CD4-positive, alpha-beta T cell (primary cell): ENCODE results near the gene CFAP157. TPM values are rescaled to one million over a fixed set of nuclear protein-coding genes. Genes with fewer than 3 reads are reported as not detected.

Experiments used
- ATAC-seq: fragments of 200-7000 bp; cut with Tn5 transposase; one replicate; pipeline ENCODE4 v1.10.0; 2022; ENCODE audit warnings: mild to moderate bottlenecking; ENCODE audit not compliant: poor library complexity
- CTCF ChIA-PET: fragments of 350-600 bp; sonication (Branson Sonifier 250); formaldehyde crosslinking; loops from one replicate; lab custom pipeline; 2021; ENCODE audit warnings: antibody characterized with exemption, inconsistent platforms; lab: Charles Lee
- POLR2A ChIA-PET: fragments of 350-600 bp; sonication (Branson Sonifier 250); formaldehyde crosslinking; loops from one replicate; lab custom pipeline; 2021; ENCODE audit warnings: antibody characterized with exemption, inconsistent platforms; lab: Charles Lee
- DNase-seq, 14 experiments: peaks; one replicate each; pipeline ENCODE4 v3.0.0-alpha.2; 2013 to 2020; ENCODE audit warnings: mixed read lengths in 2 of 14
- H3K27ac ChIP-seq, 2 donors: one replicate each; pipeline versions ENCODE4 v1.5.1 to v1.7.0; 2013; ENCODE audit warnings: low read length in 2 of 2, low read depth in 1 of 2, mild to moderate bottlenecking in 1 of 2
- H3K27me3 ChIP-seq, 2 experiments: 1 replicate in 1 of 2; 2 replicates in 1 of 2; pipeline versions ENCODE4 v1.6.1 to v1.7.0; 2013; ENCODE audit warnings: low read length in 2 of 2, control low read depth in 1 of 2, mild to moderate bottlenecking in 1 of 2, moderate library complexity in 1 of 2; ENCODE audit not compliant: insufficient read depth in 2 of 2, control insufficient read depth in 1 of 2
- H3K36me3 ChIP-seq: one replicate; pipeline ENCODE4 v1.6.1; 2013; ENCODE audit warnings: low read length, control low read depth; ENCODE audit not compliant: insufficient read depth
- H3K4me1 ChIP-seq: one replicate; pipeline ENCODE4 v1.6.1; 2013; ENCODE audit warnings: low read length, control low read depth; ENCODE audit not compliant: insufficient read depth
- H3K4me3 ChIP-seq: one replicate; pipeline ENCODE4 v1.5.1; 2013; ENCODE audit warnings: mild to moderate bottlenecking, low read length, moderate library complexity
- H3K9me3 ChIP-seq, 2 experiments: 1 replicate in 1 of 2; 2 replicates in 1 of 2; pipeline versions ENCODE4 v1.6.1 to v1.7.0; 2013; ENCODE audit warnings: low read length in 2 of 2, mild to moderate bottlenecking in 2 of 2, control low read depth in 1 of 2, moderate library complexity in 1 of 2; ENCODE audit not compliant: control insufficient read depth in 1 of 2, insufficient read depth in 1 of 2
- H3K27ac Mint-ChIP-seq: one replicate; pipeline ENCODE4 v1.8.0; 2020; ENCODE audit warnings: mixed read lengths
- H3K27me3 Mint-ChIP-seq: one replicate; pipeline ENCODE4 v1.8.0; 2021; ENCODE audit warnings: mixed read lengths
- H3K36me3 Mint-ChIP-seq: one replicate; pipeline ENCODE4 v1.8.0; 2021; ENCODE audit warnings: low read depth, mixed read lengths
- H3K4me1 Mint-ChIP-seq: one replicate; pipeline ENCODE4 v1.8.0; 2021; ENCODE audit warnings: low read depth, mixed read lengths
- H3K4me3 Mint-ChIP-seq: one replicate; pipeline ENCODE4 v1.8.0; 2020; ENCODE audit warnings: mild to moderate bottlenecking, mixed read lengths
- H3K9me3 Mint-ChIP-seq: one replicate; pipeline ENCODE4 v1.8.0; 2020; ENCODE audit warnings: mixed read lengths
- CTCF ChIP-seq: fragments of 200-600 bp; IDR thresholded peaks from one replicate; pipeline ENCODE4 v1.8.0; 2022; ENCODE audit warnings: antibody characterized with exemption, mild to moderate bottlenecking
- intact Hi-C, 2 experiments: fragments of 100-400 bp; cut with DNase I in 1 of 2; cut with micrococcal nuclease in 1 of 2; formaldehyde crosslinking; loops; one replicate each; pipeline versions ENCODE4 v1.15.1 to v1.9.0; 2023 to 2025; cut with DNase I, micrococcal nuclease
- total RNA-seq, 174 experiments: library from RNA in 2 of 174; stranded (reverse) in 2 of 174; gene quantifications; one replicate each; pipeline ENCODE4 v1.2.3 and lab custom pipeline; 2021 to 2026

CFAP157 gene
- total RNA-seq, 2 experiments from 2014 or later, result 0.11 TPM; not detected in 1

GRCh38 chr9:127715470-127716337, 8.9 kb downstream of the CFAP157 start, which contains the start of the genes PTRH1 and TTC16:
PTRH1 (minus strand) TSS chr9:127715663; CDS start chr9:127715639, 24 bp downstream.
TTC16 (plus strand) TSS chr9:127716079; CDS start chr9:127716146, 67 bp downstream.
- H3K36me3 ChIP-seq, result no peaks in the 10 kb centered on the region
- H3K27me3 ChIP-seq, result no peaks in the 10 kb centered on the region
- ATAC-seq (peak; percentile 94), DNase-seq (peak; percentile 92 to 98 (median 96))
- peak within 1 kb of the TSS; percentile 51 to 76 for H3K27ac ChIP-seq
- ChIA-PET POLR2A (interaction anchor here (0.5 to 2.0 kb wide), 11 partner anchors 9 to 265 kb away, joined by 3 to 16 read pairs (median 3); partner anchors contain the start of genes CDK9, LRSAM1, RPL12 and ST6GALNAC4), CTCF (interaction anchor here (1.6 to 2.5 kb wide), 2 partner anchors 19 to 154 kb away, joined by 8 to 28 read pairs; partner anchors contain the start of gene TOR2A)
- no peak for TF ChIP-seq CTCF
- peaks cover 30% of the 10 kb centered on the region for H3K4me1 Mint-ChIP-seq
- H3K4me1 ChIP-seq, result peaks cover 58% of the 10 kb centered on the region
- peaks cover 5% of the 10 kb centered on the region for H3K36me3 Mint-ChIP-seq
- H3K4me3 ChIP-seq, result peak within 1 kb of the TSS; percentile 73
- H3K27me3 Mint-ChIP-seq, result no peaks in the 10 kb centered on the region
- H3K9me3 ChIP-seq, result no peaks in the 10 kb centered on the region
- H3K4me3 Mint-ChIP-seq, result peak within 1 kb of the TSS; percentile 92
- H3K9me3 Mint-ChIP-seq, result no peaks in the 10 kb centered on the region
- intact Hi-C loops, result loop anchor here (1.0 to 10.0 kb wide), 5 partner anchors 17 to 352 kb away; partner anchors contain the start of genes STXBP1 (in 2 of the 2), CDK9 (in 1 of the 2), NAIF1 (in 1 of the 2) and SLC25A25 (in 1 of the 2)
- peak within 1 kb of the TSS; percentile 83 for H3K27ac Mint-ChIP-seq

- Mint-ChIP-seq H3K4me3 (peak overlapping the region; percentile 92), H3K27me3 (no peaks in the 10 kb centered on the region), H3K36me3 (peaks cover 5% of the 10 kb centered on the region), H3K4me1 (peaks cover 24% of the 10 kb centered on the region), H3K27ac (peak overlapping the region; percentile 83), H3K9me3 (no peaks in the 10 kb centered on the region)
- ATAC-seq (no peak), DNase-seq (no peak)
- H3K36me3 ChIP-seq, result no peaks in the 10 kb centered on the region
- CTCF ChIA-PET, result interaction anchor here (1.6 to 2.5 kb wide), 2 partner anchors 18 to 153 kb away, joined by 8 to 28 read pairs; partner anchors contain the start of gene TOR2A
- peak overlapping the region; percentile 73 for H3K4me3 ChIP-seq
- no peak for TF ChIP-seq CTCF
- no peaks in the 10 kb centered on the region for H3K27me3 ChIP-seq
- intact Hi-C loops, result loop anchor here (2.0 to 10.0 kb wide), 4 partner anchors 16 to 351 kb away; partner anchors contain the start of genes STXBP1 (in 2 of the 2), NAIF1 (in 1 of the 2) and SLC25A25 (in 1 of the 2)
- H3K4me1 ChIP-seq, result peaks cover 56% of the 10 kb centered on the region
- POLR2A ChIA-PET, result interaction anchor here (1.1 to 2.0 kb wide), 8 partner anchors 8 to 265 kb away, joined by 3 to 16 read pairs (median 6); partner anchors contain the start of genes CDK9, LRSAM1, RPL12 and TOR2A
- no peaks in the 10 kb centered on the region for H3K9me3 ChIP-seq
- H3K27ac ChIP-seq, result peak overlapping the region in 1 of 2 donors; percentile 76
Measured at GRCh38 chr9:127716412-127716811, 9.6 kb downstream of the CFAP157 start.

- Mint-ChIP-seq H3K27ac (no peak overlapping the region), H3K36me3 (peaks cover 5% of the 10 kb centered on the region), H3K4me3 (no peak overlapping the region), H3K27me3 (no peaks in the 10 kb centered on the region), H3K4me1 (peaks cover 21% of the 10 kb centered on the region), H3K9me3 (no peaks in the 10 kb centered on the region)
- H3K4me3 ChIP-seq, result no peak overlapping the region
- H3K27me3 ChIP-seq, result no peaks in the 10 kb centered on the region
- no peak for ATAC-seq
- DNase-seq, result no peak
- intact Hi-C loops, result loop anchor here (2.0 to 10.0 kb wide), 4 partner anchors 15 to 350 kb away; partner anchors contain the start of genes STXBP1 (in 2 of the 2), NAIF1 (in 1 of the 2) and SLC25A25 (in 1 of the 2)
- ChIA-PET POLR2A (no interaction called here), CTCF (interaction anchor here (3.5 kb wide), 1 partner anchor 17 kb away, joined by 10 read pairs; the partner anchor contains the start of gene TOR2A)
- no peaks in the 10 kb centered on the region for H3K36me3 ChIP-seq
- TF ChIP-seq CTCF, result no peak
- H3K9me3 ChIP-seq, result no peaks in the 10 kb centered on the region
- no peak overlapping the region for H3K27ac ChIP-seq
- peaks cover 61% of the 10 kb centered on the region for H3K4me1 ChIP-seq
Measured at GRCh38 chr9:127717766-127718165, 11.0 kb downstream of the CFAP157 start.
